BLaER1 (cell line): ENCODE data around the gene SACM1L.
"Not testable (repeated sequence)": the region's sequence is repeated elsewhere in the genome, so short reads cannot be mapped to it uniquely, and the experiment has no call there.

Source experiments
- H3K27ac ChIP-seq: shearing (Covaris generic); formaldehyde crosslinking; 2 replicates; pipeline ENCODE4 v1.8.1; 2022
- H3K27me3 ChIP-seq: shearing (Covaris generic); formaldehyde crosslinking; 2 replicates; pipeline ENCODE4 v1.8.1; 2022
- H3K36me3 ChIP-seq: shearing (Covaris generic); formaldehyde crosslinking; 2 replicates; pipeline ENCODE4 v1.8.1; 2022
- H3K4me1 ChIP-seq: shearing (Covaris generic); formaldehyde crosslinking; 2 replicates; pipeline ENCODE4 v1.8.1; 2022
- H3K4me2 ChIP-seq: shearing (Covaris generic); formaldehyde crosslinking; 2 replicates; pipeline ENCODE4 v1.8.1; 2022
- H3K4me3 ChIP-seq: shearing (Covaris generic); formaldehyde crosslinking; 2 replicates; pipeline ENCODE4 v1.8.1; 2022
- H3K9ac ChIP-seq: shearing (Covaris generic); formaldehyde crosslinking; 2 replicates; pipeline ENCODE4 v1.8.1; 2022
- H3K9me3 ChIP-seq: shearing (Covaris generic); formaldehyde crosslinking; 2 replicates; pipeline ENCODE4 v1.8.1; 2022
- H4K20me1 ChIP-seq: shearing (Covaris generic); formaldehyde crosslinking; 2 replicates; pipeline ENCODE4 v1.8.1; 2022
- Cebpa-rat ChIP-seq: shearing (Covaris generic); IDR thresholded peaks from 2 replicates; pipeline ENCODE4 v1.8.1; 2022

SACM1L gene

GRCh38 chr3:45690336-45691035 is 1.3 kb downstream of the SACM1L start:
- H3K4me3 ChIP-seq = peak overlapping the region; percentile 83
- H3K27me3 ChIP-seq = no peaks in the 10 kb centered on the region
- H3K4me2 ChIP-seq = peak overlapping the region; percentile 86
- no peak for TF ChIP-seq Cebpa-rat
- H3K4me1 ChIP-seq = peaks cover 64% of the 10 kb centered on the region
- H3K9me3 ChIP-seq = no peaks in the 10 kb centered on the region
- peak overlapping the region; percentile 89 for H3K27ac ChIP-seq
- H3K9ac ChIP-seq = peak overlapping the region; percentile 90
- peaks cover 27% of the 10 kb centered on the region for H3K36me3 ChIP-seq
- H4K20me1 ChIP-seq = peaks cover 62% of the 10 kb centered on the region

GRCh38 chr3:45691842-45692241 is 2.6 kb downstream of the SACM1L start:
- H4K20me1 ChIP-seq = peaks cover 73% of the 10 kb centered on the region
- H3K9ac ChIP-seq = 0 out of 2 replicates have a peak overlapping the region, but pooled peaks have one; percentile 42
- no peak for TF ChIP-seq Cebpa-rat
- peaks cover 65% of the 10 kb centered on the region for H3K4me1 ChIP-seq
- H3K9me3 ChIP-seq = peaks cover 4% of the 10 kb centered on the region; the same call in 1 of the 2 replicates
- no peak overlapping the region for H3K27ac ChIP-seq
- peak overlapping the region; percentile 86 for H3K4me2 ChIP-seq
- H3K27me3 ChIP-seq = no peaks in the 10 kb centered on the region
- no peak overlapping the region for H3K4me3 ChIP-seq
- peaks cover 40% of the 10 kb centered on the region for H3K36me3 ChIP-seq

GRCh38 chr3:45692866-45693265 is 3.7 kb downstream of the SACM1L start:
- Histone ChIP-seq H3K27ac (no peak overlapping the region), H3K36me3 (peaks cover 48% of the 10 kb centered on the region), H4K20me1 (peaks cover 82% of the 10 kb centered on the region), H3K9me3 (peaks cover 4% of the 10 kb centered on the region; the same call in 1 of the 2 replicates), H3K27me3 (no peaks in the 10 kb centered on the region), H3K9ac (no peak overlapping the region), H3K4me2 (peak overlapping the region; percentile 75; the same call in 1 of the 2 replicates), H3K4me1 (peaks cover 55% of the 10 kb centered on the region), H3K4me3 (no peak overlapping the region)
- TF ChIP-seq Cebpa-rat = no peak

- Histone ChIP-seq H3K4me1 (peaks cover 55% of the 10 kb centered on the region), H3K9me3 (peaks cover 4% of the 10 kb centered on the region; the same call in 1 of the 2 replicates), H3K4me2 (peak overlapping the region; percentile 75), H3K9ac (no peak overlapping the region), H3K4me3 (no peak overlapping the region; the same call in 1 of the 2 replicates), H3K27me3 (no peaks in the 10 kb centered on the region), H3K36me3 (peaks cover 58% of the 10 kb centered on the region), H4K20me1 (peaks cover 90% of the 10 kb centered on the region), H3K27ac (no peak overlapping the region)
- TF ChIP-seq Cebpa-rat = no peak
These were observed 4.8 kb downstream of the SACM1L start for GRCh38 chr3:45693941-45694521.

- H3K27me3 ChIP-seq, H3K4me3 ChIP-seq, H3K9me3 ChIP-seq, H3K9ac ChIP-seq, H3K27ac ChIP-seq: not testable (repeated sequence)
- Histone ChIP-seq H3K4me2 (peak overlapping the region; percentile 75), H3K4me1 (peaks cover 55% of the 10 kb centered on the region), H3K36me3 (peaks cover 62% of the 10 kb centered on the region), H4K20me1 (peaks cover 89% of the 10 kb centered on the region)
These were observed 6.0 kb downstream of the SACM1L start for GRCh38 chr3:45695166-45695565.

- Histone ChIP-seq H3K27me3 (no peaks in the 10 kb centered on the region), H3K27ac (no peak overlapping the region), H3K9ac (no peak overlapping the region), H3K4me3 (no peak overlapping the region), H3K4me1 (peaks cover 56% of the 10 kb centered on the region), H3K4me2 (no peak overlapping the region), H3K9me3 (peaks cover 4% of the 10 kb centered on the region; the same call in 1 of the 2 replicates), H4K20me1 (peaks cover 69% of the 10 kb centered on the region), H3K36me3 (peaks cover 40% of the 10 kb centered on the region)
- no peak for TF ChIP-seq Cebpa-rat
These were observed 11.4 kb downstream of the SACM1L start for GRCh38 chr3:45700570-45701073.

GRCh38 chr3:45701172-45701867 is 12.1 kb downstream of the SACM1L start:
- TF ChIP-seq Cebpa-rat = no peak
- Histone ChIP-seq H3K9me3 (no peaks in the 10 kb centered on the region), H3K4me3 (no peak overlapping the region), H4K20me1 (peaks cover 69% of the 10 kb centered on the region), H3K27ac (no peak overlapping the region), H3K4me2 (peak overlapping the region; percentile 21), H3K4me1 (peaks cover 62% of the 10 kb centered on the region), H3K9ac (no peak overlapping the region), H3K36me3 (peaks cover 40% of the 10 kb centered on the region), H3K27me3 (no peaks in the 10 kb centered on the region)

- no peaks in the 10 kb centered on the region for H3K27me3 ChIP-seq
- H3K9ac ChIP-seq = no peak overlapping the region
- H3K4me1 ChIP-seq = peaks cover 69% of the 10 kb centered on the region
- no peak for TF ChIP-seq Cebpa-rat
- peaks cover 49% of the 10 kb centered on the region for H4K20me1 ChIP-seq
- peak overlapping the region; percentile 62 for H3K4me2 ChIP-seq
- H3K9me3 ChIP-seq = no peaks in the 10 kb centered on the region
- peak overlapping the region; percentile 3; the same call in 1 of the 2 replicates for H3K27ac ChIP-seq
- H3K4me3 ChIP-seq = no peak overlapping the region; the same call in 1 of the 2 replicates
- H3K36me3 ChIP-seq = peaks cover 36% of the 10 kb centered on the region
These were observed 15.2 kb downstream of the SACM1L start for GRCh38 chr3:45704301-45704943.
